Right atrium auricular region (tissue), 2 donors: ENCODE data around the gene ITM2C. TPM values are rescaled to one million over a fixed set of nuclear protein-coding genes. Genes with fewer than 3 reads are reported as not detected.

Experiments used
- DNase-seq: peaks from one replicate; pipeline ENCODE4 v3.0.0-alpha.2; 2019; ENCODE audit warnings: low spot score
- H3K27ac ChIP-seq, 2 donors: fragments of 200-600 bp; sonication (generic); 1 replicate in 1 of 2; 2 replicates in 1 of 2; pipeline ENCODE4 v1.5.1; 2016 to 2019
- H3K27me3 ChIP-seq, 2 donors: fragments of 200-600 bp; sonication (generic); one replicate each; pipeline versions ENCODE4 v1.5.1 to v1.6.0; 2017 to 2019
- H3K36me3 ChIP-seq: fragments of 200-600 bp; sonication (generic); one replicate; pipeline ENCODE4 v1.5.1; 2016
- H3K4me1 ChIP-seq, 2 donors: fragments of 200-600 bp; sonication (generic); one replicate each; pipeline versions ENCODE4 v1.5.1 to v1.6.0; 2017 to 2019
- H3K4me3 ChIP-seq, 2 donors: fragments of 200-600 bp; sonication (generic); 1 replicate in 1 of 2; 2 replicates in 1 of 2; pipeline ENCODE4 v1.5.1; 2017 to 2019; ENCODE audit warnings: mild to moderate bottlenecking in 1 of 2, moderate library complexity in 1 of 2
- H3K9me3 ChIP-seq, 2 donors: fragments of 200-600 bp; sonication (generic); one replicate each; pipeline ENCODE4 v1.5.1; 2019
- CTCF ChIP-seq, 2 donors: fragments of 200-600 bp; sonication (generic); IDR thresholded peaks; one replicate each; pipeline ENCODE4 v1.5.1; 2019; ENCODE audit warnings: antibody characterized with exemption in 2 of 2
- total RNA-seq, 2 donors: library from RNA; depleted of rRNA; stranded (reverse); fragments of >200 nt; gene quantifications; one replicate each; pipeline ENCODE4 v1.1.0, GENCODE V29; 2016

The ITM2C gene, protein sequence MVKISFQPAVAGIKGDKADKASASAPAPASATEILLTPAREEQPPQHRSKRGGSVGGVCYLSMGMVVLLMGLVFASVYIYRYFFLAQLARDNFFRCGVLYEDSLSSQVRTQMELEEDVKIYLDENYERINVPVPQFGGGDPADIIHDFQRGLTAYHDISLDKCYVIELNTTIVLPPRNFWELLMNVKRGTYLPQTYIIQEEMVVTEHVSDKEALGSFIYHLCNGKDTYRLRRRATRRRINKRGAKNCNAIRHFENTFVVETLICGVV
- total RNA-seq: 10 to 100 TPM; 35.8 to 38.3 TPM

- H3K27me3 ChIP-seq: no peaks in the 10 kb centered on the region
- H3K9me3 ChIP-seq: no peaks in the 10 kb centered on the region
- H3K27ac ChIP-seq: peak within 1 kb of the TSS in 1 of 2 donors; percentile 29
- no peak for DNase-seq
- H3K36me3 ChIP-seq: no peaks in the 10 kb centered on the region
- TF ChIP-seq CTCF (IDR thresholded peaks at IDR 0.05): peak; percentile 53
- peaks cover 0 to 35% of the 10 kb centered on the region in 2 donors for H3K4me1 ChIP-seq
- peak within 1 kb of the TSS; percentile 71 to 73 for H3K4me3 ChIP-seq
Observed at GRCh38 chr2:230864605-230865306, at the start of gene ITM2C. TSS of gene ITM2C (plus strand) at chr2:230864942. CDS start at chr2:230865026, 84 bp downstream.

DNA sequence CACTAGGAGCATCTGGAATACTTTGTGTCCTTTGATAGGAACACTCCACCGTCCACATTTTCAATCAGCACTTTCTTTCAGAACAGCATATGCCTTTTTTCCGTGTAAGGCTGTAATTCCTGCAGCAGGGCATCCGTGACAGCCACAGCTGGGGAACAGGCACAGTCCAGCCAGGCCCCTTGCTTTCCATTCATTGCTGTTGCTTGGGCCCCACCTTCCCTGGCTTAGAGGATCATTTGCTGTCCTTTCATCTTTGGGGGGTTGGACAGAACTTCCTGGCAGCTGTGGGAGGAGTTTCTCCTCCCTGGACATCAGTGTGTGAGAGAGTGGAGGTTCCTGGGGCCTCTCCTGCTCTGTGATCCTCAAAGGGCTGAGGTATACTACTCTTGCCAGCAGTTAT is 49.7 kb upstream of the ITM2C start:
- no peak overlapping the region for H3K4me3 ChIP-seq
- peaks cover 64% of the 10 kb centered on the region for H3K36me3 ChIP-seq
- H3K4me1 ChIP-seq: no peaks in the 10 kb centered on the region
- DNase-seq: no peak
- no peaks in the 10 kb centered on the region for H3K27me3 ChIP-seq
- H3K9me3 ChIP-seq: no peaks in the 10 kb centered on the region
- no peak overlapping the region for H3K27ac ChIP-seq
- TF ChIP-seq CTCF (IDR thresholded peaks at IDR 0.05): no peak

DNA sequence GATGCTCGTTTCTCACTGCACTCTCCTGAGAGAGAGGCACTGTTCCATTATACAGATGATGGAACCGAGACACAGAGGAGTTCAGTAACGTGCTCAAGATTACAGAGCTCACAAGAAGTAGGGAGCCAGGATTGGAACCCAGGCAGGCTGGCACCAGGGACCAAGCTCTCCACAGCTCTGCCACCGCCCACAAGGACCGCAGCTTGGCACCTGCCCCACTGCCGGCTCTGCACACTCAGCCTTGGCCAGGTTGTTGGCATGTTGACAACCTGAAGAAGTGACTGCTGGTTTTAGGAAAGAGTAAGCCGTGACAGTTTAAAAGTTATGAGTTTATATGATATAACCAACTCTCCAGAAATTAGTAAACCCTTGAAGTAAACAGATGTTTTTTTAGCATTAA is 48.0 kb upstream of the ITM2C start:
- Histone ChIP-seq H3K4me1 (peaks cover 0 to 4% of the 10 kb centered on the region in 2 donors), H3K9me3 (no peaks in the 10 kb centered on the region), H3K27me3 (no peaks in the 10 kb centered on the region), H3K36me3 (peaks cover 49% of the 10 kb centered on the region), H3K4me3 (no peak overlapping the region), H3K27ac (no peak overlapping the region)
- no peak for DNase-seq
- TF ChIP-seq CTCF (IDR thresholded peaks at IDR 0.05): no peak

DNA sequence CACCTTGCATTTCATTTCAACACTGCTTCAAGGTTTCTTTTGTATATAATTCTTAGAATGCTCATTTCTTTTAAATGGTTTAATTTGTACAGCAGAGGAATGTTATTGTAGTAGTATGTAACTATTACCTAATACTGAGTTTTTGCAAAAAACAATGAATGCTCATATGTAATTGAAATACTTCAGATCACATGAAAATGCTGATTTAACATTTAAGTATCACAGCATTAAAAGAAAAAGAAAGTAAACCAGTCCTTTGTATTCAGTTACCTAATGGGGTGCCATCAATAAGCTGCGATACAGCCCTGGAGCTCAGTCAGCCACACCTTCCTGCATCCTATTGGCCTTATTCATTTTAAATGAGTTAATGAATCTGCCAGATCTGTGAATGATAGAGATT is 45.3 kb upstream of the ITM2C start:
- H3K27me3 ChIP-seq: no peaks in the 10 kb centered on the region
- no peaks in the 10 kb centered on the region for H3K9me3 ChIP-seq
- peaks cover 0 to 8% of the 10 kb centered on the region in 2 donors for H3K4me1 ChIP-seq
- peaks cover 38% of the 10 kb centered on the region for H3K36me3 ChIP-seq
- no peak overlapping the region for H3K27ac ChIP-seq
- DNase-seq: no peak
- H3K4me3 ChIP-seq: no peak overlapping the region
- no peak for TF ChIP-seq CTCF (IDR thresholded peaks at IDR 0.05)

GRCh38 chr2:230821261-230821990 is 43.3 kb upstream of the ITM2C start:
- Histone ChIP-seq H3K4me3 (no peak overlapping the region), H3K27me3 (no peaks in the 10 kb centered on the region), H3K4me1 (peaks cover 0 to 9% of the 10 kb centered on the region in 2 donors), H3K27ac (no peak overlapping the region), H3K9me3 (no peaks in the 10 kb centered on the region), H3K36me3 (peaks cover 21% of the 10 kb centered on the region)
- no peak for TF ChIP-seq CTCF (IDR thresholded peaks at IDR 0.05)
- no peak for DNase-seq
